ENCODE measurements around the gene SCYGR8.
A peak's percentile ranks its signal among the peaks of the same experiment; 100 is the strongest.
"Not testable (repeated sequence)": the region's sequence is repeated elsewhere in the genome, so short reads cannot be mapped to it uniquely, and the experiment has no call there.

GRCh38 chr2:227740705-227741104 is 5.0 kb upstream of the SCYGR8 start:
- TF ChIP-seq CTCF (conservative IDR thresholded peaks at IDR 0.05) = peak; percentile 34
- not testable (repeated sequence) for TF ChIP-seq ZFX (IDR thresholded peaks at IDR 0.05)
